ENCODE data around the gene SEMA3B.
"Not testable (repeated sequence)": the region's sequence is repeated elsewhere in the genome, so short reads cannot be mapped to it uniquely, and the experiment has no call there.

SEMA3B gene

GRCh38 chr3:50274371-50275104 lies 5.6 kb downstream of the SEMA3B start:
- DNase-seq: peak; percentile 70 to 73

GRCh38 chr3:50275141-50275995 lies 6.4 kb downstream of the SEMA3B start:
- DNase-seq: no peak

GRCh38 chr3:50275996-50276761 lies 7.2 kb downstream of the SEMA3B start:
- DNase-seq: peak in 1 of 2 donors; percentile 19

- no peak for DNase-seq
Measured at GRCh38 chr3:50276762-50277101, 7.8 kb downstream of the SEMA3B start.

GRCh38 chr3:50278123-50278879 lies 9.4 kb downstream of the SEMA3B start:
- DNase-seq: no peak

GRCh38 chr3:50278880-50279224 lies 9.9 kb downstream of the SEMA3B start, which contains the start of gene LSMEM2:
LSMEM2 (plus strand) TSS chr3:50279087; CDS start chr3:50279114, 27 bp downstream.
- DNase-seq: no peak

GRCh38 chr3:50279255-50280016 lies 10.5 kb downstream of the SEMA3B start:
- no peak for DNase-seq

- not testable (repeated sequence) for DNase-seq
Measured at GRCh38 chr3:50284121-50284520, 15.2 kb downstream of the SEMA3B start.

- no peak for DNase-seq
Measured at GRCh38 chr3:50286322-50287227, 17.6 kb downstream of the SEMA3B start.

GRCh38 chr3:50287262-50287661 lies 18.3 kb downstream of the SEMA3B start:
- DNase-seq: no peak

- DNase-seq: no peak
Measured at GRCh38 chr3:50288387-50289007, 19.6 kb downstream of the SEMA3B start.

GRCh38 chr3:50289130-50289529 lies 20.2 kb downstream of the SEMA3B start:
- DNase-seq: no peak

GRCh38 chr3:50290161-50290641 lies 21.3 kb downstream of the SEMA3B start:
- DNase-seq: no peak

GRCh38 chr3:50292159-50293078 lies 23.5 kb downstream of the SEMA3B start, which contains the start of gene IFRD2:
IFRD2 (minus strand) TSS chr3:50292429; CDS start chr3:50292274, 155 bp downstream.
- peak; percentile 96 to 97 for DNase-seq

GRCh38 chr3:50293079-50293801 lies 24.3 kb downstream of the SEMA3B start:
- DNase-seq: no peak

GRCh38 chr3:50294089-50294488 lies 25.1 kb downstream of the SEMA3B start:
- no peak for DNase-seq

- DNase-seq: no peak
Measured at GRCh38 chr3:50294492-50295403, 25.8 kb downstream of the SEMA3B start.

Data from CD4-positive, alpha-beta T cell treated with Interleukin-1 beta for 1 hour (primary cell).